HG02588 (cell line): Measurements from ENCODE around the gene PAIP1.
"Not testable (repeated sequence)": the region's sequence is repeated elsewhere in the genome, so short reads cannot be mapped to it uniquely, and the experiment has no call there.

Source experiments
- ATAC-seq: cut with Tn5 transposase; IDR thresholded peaks from one replicate; pipeline ENCODE4 v1.9.1; 2021; ENCODE audit warnings: mild to moderate bottlenecking, moderate library complexity; ENCODE audit not compliant: unreplicated experiment

PAIP1 gene

DNA sequence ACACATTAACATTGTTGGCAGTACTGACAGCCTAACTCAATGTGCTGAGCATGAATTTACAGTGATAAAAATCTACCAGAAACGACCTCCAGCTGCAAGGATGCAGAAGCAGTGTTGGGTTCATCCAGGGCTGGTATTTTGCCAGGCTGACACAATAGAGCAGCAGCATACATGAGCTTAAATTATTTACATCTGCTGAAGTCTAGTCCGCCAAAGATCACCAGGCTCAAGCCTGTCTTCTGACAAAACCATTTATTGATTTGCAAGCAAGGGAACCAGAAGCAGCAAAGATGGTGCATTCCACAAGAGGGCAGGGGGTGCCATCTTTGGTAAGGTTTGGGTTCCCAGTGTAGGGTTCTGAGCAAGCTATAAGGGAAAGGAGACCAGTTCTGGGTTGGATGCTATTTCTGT, 33.2 kb downstream of the PAIP1 start:
- no peak for ATAC-seq

GRCh38 chr5:43520615-43521014, 36.3 kb downstream of the PAIP1 start:
- ATAC-seq: no peak

GRCh38 chr5:43515678-43516048, 41.2 kb downstream of the PAIP1 start:
- no peak for ATAC-seq

DNA sequence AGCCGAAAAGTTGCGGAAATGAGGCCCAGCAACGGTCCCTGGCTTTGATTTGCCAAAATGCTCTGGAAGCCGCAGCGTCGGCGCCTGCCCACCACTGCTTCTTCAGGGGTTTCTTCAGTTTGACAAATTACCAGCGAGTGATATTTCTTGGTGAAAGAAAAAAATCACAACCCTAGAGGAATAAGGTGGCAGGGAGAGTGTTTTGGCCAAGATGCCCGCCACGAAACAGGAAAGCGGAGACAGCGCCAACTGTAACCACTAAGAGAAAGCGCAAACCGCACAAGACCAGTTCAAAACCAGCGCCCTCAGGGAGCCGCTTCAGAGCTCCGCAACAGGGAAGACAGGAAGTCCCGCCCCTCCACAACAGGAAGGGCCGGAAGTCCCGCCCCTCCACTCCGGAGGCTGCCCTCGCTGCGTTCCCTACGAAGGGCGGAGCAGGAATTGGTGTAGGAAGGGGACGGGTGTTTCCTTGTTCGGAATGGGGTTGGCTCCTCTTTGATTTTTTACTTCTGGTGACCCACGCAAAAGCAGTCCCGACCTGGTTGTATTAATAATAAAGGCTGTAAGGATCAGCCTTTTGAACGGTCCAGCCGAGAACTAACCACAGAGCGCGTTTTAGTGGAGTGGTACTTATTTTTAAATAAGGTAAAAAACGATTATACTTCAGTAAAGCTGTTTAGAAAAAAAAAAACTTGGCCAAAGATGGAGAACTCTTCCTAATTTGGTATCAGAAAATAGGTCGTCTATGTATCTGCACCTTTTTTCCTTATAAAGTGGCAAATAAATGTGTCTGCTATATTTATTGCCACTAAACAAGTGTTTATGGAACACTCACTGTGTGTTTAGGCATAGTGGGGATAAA, 41.8 kb downstream of the PAIP1 start, which contains the start of gene C5orf34:
TSS of gene C5orf34 (minus strand) at position 333 of the 862 bp plus-strand sequence. CDS start 5,809 bp downstream, outside the sequence.
- peak; percentile 99 for ATAC-seq

DNA sequence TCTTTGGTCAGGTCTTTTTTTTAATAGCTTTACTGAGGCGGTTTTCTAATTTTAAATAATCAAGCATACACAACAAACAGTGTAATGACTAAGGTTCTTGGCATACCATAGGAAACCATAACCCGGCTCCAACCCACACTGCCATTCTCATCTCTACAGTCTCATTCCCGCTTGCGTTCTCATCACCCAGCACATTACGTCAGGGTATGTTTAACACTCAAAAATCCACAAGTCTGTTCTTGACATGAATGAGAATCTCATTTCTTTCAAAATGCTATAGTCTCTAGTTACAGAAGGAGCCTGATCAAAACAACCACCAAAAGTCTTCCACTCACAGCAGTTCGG, 42.4 kb downstream of the PAIP1 start:
- peak; percentile 24 for ATAC-seq

DNA sequence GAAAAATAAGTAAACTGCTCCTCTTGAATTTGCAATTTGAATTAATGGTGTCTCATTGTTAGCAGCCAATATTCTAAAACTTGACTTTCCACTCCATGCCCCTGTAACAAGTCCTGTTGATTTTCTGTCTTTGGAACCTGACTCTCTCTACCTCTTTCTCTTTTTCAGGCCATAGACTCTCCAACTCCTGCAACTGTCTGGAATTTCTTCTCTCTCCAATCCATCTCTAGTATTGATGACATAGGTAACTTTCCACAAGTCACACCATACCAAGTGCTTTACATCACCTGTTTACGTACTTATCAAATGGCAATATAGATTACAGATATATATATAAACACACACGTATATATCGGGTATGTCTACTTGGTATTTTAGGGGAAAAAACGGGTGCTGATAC, 42.9 kb downstream of the PAIP1 start:
- ATAC-seq: no peak

GRCh38 chr5:43511062-43511461, 45.8 kb downstream of the PAIP1 start:
- ATAC-seq: not testable (repeated sequence)

- ATAC-seq: no peak
Observed at GRCh38 chr5:43498581-43498980, 58.3 kb downstream of the PAIP1 start.

- ATAC-seq: no peak
Observed at GRCh38 chr5:43497311-43498104, 59.4 kb downstream of the PAIP1 start.

GRCh38 chr5:43491326-43491725, 65.6 kb downstream of the PAIP1 start:
- no peak for ATAC-seq

GRCh38 chr5:43486353-43486752, 70.5 kb downstream of the PAIP1 start:
- ATAC-seq: no peak

GRCh38 chr5:43485406-43485805, 71.5 kb downstream of the PAIP1 start:
- no peak for ATAC-seq

DNA sequence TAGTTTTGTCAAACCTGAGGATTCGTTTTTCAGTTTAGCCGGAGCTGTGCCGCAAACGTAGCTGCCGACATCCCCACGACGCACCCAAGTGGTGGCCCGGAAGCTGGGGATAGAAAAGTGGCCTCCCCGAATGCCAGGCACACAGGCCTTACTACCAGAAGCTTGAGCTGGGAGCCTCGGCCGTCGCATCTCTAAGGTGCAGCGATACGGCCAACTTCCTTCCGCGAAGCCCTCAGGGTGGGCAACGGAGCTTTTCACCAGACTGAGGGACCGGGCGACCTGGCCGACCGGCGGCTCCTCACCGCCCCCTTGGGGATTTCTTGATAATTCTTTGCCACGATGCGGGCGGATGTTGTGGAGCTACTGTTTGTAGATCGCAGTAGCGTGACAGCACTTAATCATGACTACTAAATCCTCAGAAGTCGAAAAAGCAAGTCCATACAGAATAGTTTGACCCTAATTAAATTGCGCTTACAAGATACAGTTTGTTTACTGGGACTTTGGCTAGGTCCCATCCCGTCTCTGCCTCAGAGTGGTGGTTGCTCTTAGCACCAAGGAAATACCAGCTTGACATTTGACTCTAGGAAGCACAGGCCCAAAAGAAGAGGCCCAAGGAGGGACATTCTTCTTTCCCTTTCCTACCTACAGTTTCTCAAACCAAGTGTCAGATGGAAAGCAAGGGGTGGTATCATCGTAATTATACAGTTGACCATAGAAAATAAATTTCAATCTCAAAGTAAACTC, 72.6 kb downstream of the PAIP1 start:
- ATAC-seq: peak; percentile 71

GRCh38 chr5:43483298-43484105, 73.4 kb downstream of the PAIP1 start, which contains the start of gene TMEM267:
TSS of gene TMEM267 (minus strand) at chr5:43483865. CDS start at chr5:43453969, 29,896 bp downstream.
- ATAC-seq: peak; percentile 91

GRCh38 chr5:43482490-43483297, 74.2 kb downstream of the PAIP1 start:
- ATAC-seq: no peak
